CD4-positive, alpha-beta T cell (primary cell): ENCODE data around the gene NLGN1. TPM values are rescaled to one million over a fixed set of nuclear protein-coding genes. Genes with fewer than 3 reads are reported as not detected.

Source experiments
- ATAC-seq: fragments of 200-7000 bp; cut with Tn5 transposase; one replicate; pipeline ENCODE4 v1.10.0; 2022; ENCODE audit warnings: mild to moderate bottlenecking; ENCODE audit not compliant: poor library complexity
- CTCF ChIA-PET: fragments of 350-600 bp; sonication (Branson Sonifier 250); formaldehyde crosslinking; loops from one replicate; lab custom pipeline; 2021; ENCODE audit warnings: antibody characterized with exemption, inconsistent platforms; lab: Charles Lee
- POLR2A ChIA-PET: fragments of 350-600 bp; sonication (Branson Sonifier 250); formaldehyde crosslinking; loops from one replicate; lab custom pipeline; 2021; ENCODE audit warnings: antibody characterized with exemption, inconsistent platforms; lab: Charles Lee
- DNase-seq, 14 experiments: peaks; one replicate each; pipeline ENCODE4 v3.0.0-alpha.2; 2013 to 2020; ENCODE audit warnings: mixed read lengths in 2 of 14
- H3K27ac ChIP-seq, 2 donors: one replicate each; pipeline versions ENCODE4 v1.5.1 to v1.7.0; 2013; ENCODE audit warnings: low read length in 2 of 2, low read depth in 1 of 2, mild to moderate bottlenecking in 1 of 2
- H3K27me3 ChIP-seq, 2 experiments: 1 replicate in 1 of 2; 2 replicates in 1 of 2; pipeline versions ENCODE4 v1.6.1 to v1.7.0; 2013; ENCODE audit warnings: low read length in 2 of 2, control low read depth in 1 of 2, mild to moderate bottlenecking in 1 of 2, moderate library complexity in 1 of 2; ENCODE audit not compliant: insufficient read depth in 2 of 2, control insufficient read depth in 1 of 2
- H3K36me3 ChIP-seq: one replicate; pipeline ENCODE4 v1.6.1; 2013; ENCODE audit warnings: low read length, control low read depth; ENCODE audit not compliant: insufficient read depth
- H3K4me1 ChIP-seq: one replicate; pipeline ENCODE4 v1.6.1; 2013; ENCODE audit warnings: low read length, control low read depth; ENCODE audit not compliant: insufficient read depth
- H3K4me3 ChIP-seq: one replicate; pipeline ENCODE4 v1.5.1; 2013; ENCODE audit warnings: mild to moderate bottlenecking, low read length, moderate library complexity
- H3K9me3 ChIP-seq, 2 experiments: 1 replicate in 1 of 2; 2 replicates in 1 of 2; pipeline versions ENCODE4 v1.6.1 to v1.7.0; 2013; ENCODE audit warnings: low read length in 2 of 2, mild to moderate bottlenecking in 2 of 2, control low read depth in 1 of 2, moderate library complexity in 1 of 2; ENCODE audit not compliant: control insufficient read depth in 1 of 2, insufficient read depth in 1 of 2
- H3K27ac Mint-ChIP-seq: one replicate; pipeline ENCODE4 v1.8.0; 2020; ENCODE audit warnings: mixed read lengths
- H3K27me3 Mint-ChIP-seq: one replicate; pipeline ENCODE4 v1.8.0; 2021; ENCODE audit warnings: mixed read lengths
- H3K36me3 Mint-ChIP-seq: one replicate; pipeline ENCODE4 v1.8.0; 2021; ENCODE audit warnings: low read depth, mixed read lengths
- H3K4me1 Mint-ChIP-seq: one replicate; pipeline ENCODE4 v1.8.0; 2021; ENCODE audit warnings: low read depth, mixed read lengths
- H3K4me3 Mint-ChIP-seq: one replicate; pipeline ENCODE4 v1.8.0; 2020; ENCODE audit warnings: mild to moderate bottlenecking, mixed read lengths
- H3K9me3 Mint-ChIP-seq: one replicate; pipeline ENCODE4 v1.8.0; 2020; ENCODE audit warnings: mixed read lengths
- intact Hi-C, 2 experiments: fragments of 100-400 bp; cut with DNase I in 1 of 2; cut with micrococcal nuclease in 1 of 2; formaldehyde crosslinking; loops; one replicate each; pipeline versions ENCODE4 v1.15.1 to v1.9.0; 2023 to 2025; cut with DNase I, micrococcal nuclease
- total RNA-seq, 174 experiments: library from RNA in 2 of 174; stranded (reverse) in 2 of 174; gene quantifications; one replicate each; pipeline ENCODE4 v1.2.3 and lab custom pipeline; 2021 to 2026
- TF ChIP-seq, protein P1 (sequence below): fragments of 200-600 bp; IDR thresholded peaks from one replicate; pipeline ENCODE4 v1.8.0; 2022; ENCODE audit warnings: antibody characterized with exemption, mild to moderate bottlenecking

The NLGN1 gene
- total RNA-seq, 2 experiments from 2014 or later, result not detected

DNA sequence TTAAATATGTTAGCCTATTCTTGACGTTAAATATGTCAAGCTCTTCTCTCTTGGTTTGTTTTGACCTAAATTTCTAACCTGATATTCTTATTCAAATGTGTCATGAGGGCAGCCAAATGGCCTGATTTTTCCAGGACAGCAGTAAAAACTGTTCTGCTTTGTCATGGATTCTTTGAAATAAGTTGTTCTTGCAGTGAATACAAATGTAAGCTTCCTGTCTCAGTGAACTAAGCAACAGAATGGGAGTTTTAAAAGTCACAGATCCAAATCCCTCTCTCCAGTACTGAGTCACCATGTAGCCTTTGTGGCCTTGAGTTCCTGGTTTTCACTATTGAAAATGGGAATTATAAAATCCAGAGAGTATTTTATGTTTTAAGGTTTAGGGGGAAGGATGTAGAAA is 301.8 kb downstream of the NLGN1 start:
- no peaks in the 10 kb centered on the region for H3K9me3 Mint-ChIP-seq
- no peaks in the 10 kb centered on the region for H3K36me3 Mint-ChIP-seq
- no peaks in the 10 kb centered on the region for H3K36me3 ChIP-seq
- peaks cover 0 to 5% of the 10 kb centered on the region in 2 experiments for H3K9me3 ChIP-seq
- H3K4me1 Mint-ChIP-seq, result no peaks in the 10 kb centered on the region
- no peaks in the 10 kb centered on the region for H3K4me1 ChIP-seq
- no peak for DNase-seq
- no peak overlapping the region for H3K27ac ChIP-seq
- TF ChIP-seq, protein P1, sequence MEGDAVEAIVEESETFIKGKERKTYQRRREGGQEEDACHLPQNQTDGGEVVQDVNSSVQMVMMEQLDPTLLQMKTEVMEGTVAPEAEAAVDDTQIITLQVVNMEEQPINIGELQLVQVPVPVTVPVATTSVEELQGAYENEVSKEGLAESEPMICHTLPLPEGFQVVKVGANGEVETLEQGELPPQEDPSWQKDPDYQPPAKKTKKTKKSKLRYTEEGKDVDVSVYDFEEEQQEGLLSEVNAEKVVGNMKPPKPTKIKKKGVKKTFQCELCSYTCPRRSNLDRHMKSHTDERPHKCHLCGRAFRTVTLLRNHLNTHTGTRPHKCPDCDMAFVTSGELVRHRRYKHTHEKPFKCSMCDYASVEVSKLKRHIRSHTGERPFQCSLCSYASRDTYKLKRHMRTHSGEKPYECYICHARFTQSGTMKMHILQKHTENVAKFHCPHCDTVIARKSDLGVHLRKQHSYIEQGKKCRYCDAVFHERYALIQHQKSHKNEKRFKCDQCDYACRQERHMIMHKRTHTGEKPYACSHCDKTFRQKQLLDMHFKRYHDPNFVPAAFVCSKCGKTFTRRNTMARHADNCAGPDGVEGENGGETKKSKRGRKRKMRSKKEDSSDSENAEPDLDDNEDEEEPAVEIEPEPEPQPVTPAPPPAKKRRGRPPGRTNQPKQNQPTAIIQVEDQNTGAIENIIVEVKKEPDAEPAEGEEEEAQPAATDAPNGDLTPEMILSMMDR, result no peak
- H3K4me3 ChIP-seq, result no peak overlapping the region
- no peak overlapping the region for H3K4me3 Mint-ChIP-seq
- CTCF ChIA-PET, result interaction anchor here (1.3 kb wide), 1 partner anchor 17 kb away, joined by 3 read pairs; no protein-coding TSS in a partner anchor
- no peaks in the 10 kb centered on the region for H3K27me3 ChIP-seq
- ATAC-seq, result no peak
- intact Hi-C loops, result loop anchor here in 1 of 2 experiments (10.0 kb wide), 1 partner anchor 65 kb away; no protein-coding TSS in a partner anchor
- no peak overlapping the region for H3K27ac Mint-ChIP-seq
- no peaks in the 10 kb centered on the region for H3K27me3 Mint-ChIP-seq
- POLR2A ChIA-PET, result no interaction called here

DNA sequence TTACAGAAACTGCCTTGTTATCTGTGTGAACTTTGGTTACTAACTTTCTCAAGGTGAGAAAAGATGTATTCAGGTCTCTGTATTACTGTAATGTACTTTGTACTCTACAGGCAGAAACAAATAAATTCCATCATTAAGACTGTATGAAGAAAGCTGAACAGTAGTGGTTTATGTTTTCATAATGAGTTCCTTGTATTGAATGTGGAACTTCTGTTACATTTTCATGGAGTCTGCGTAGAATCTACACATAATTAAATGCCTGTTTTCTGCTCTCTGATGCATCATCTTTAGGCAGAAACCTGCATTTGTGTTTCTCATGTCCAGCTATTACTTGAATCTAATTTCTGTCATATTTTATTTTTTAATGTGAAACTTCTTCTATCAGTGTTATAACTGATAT is 302.8 kb downstream of the NLGN1 start:
- Mint-ChIP-seq H3K27ac (no peak overlapping the region), H3K9me3 (no peaks in the 10 kb centered on the region), H3K4me1 (no peaks in the 10 kb centered on the region), H3K27me3 (no peaks in the 10 kb centered on the region), H3K36me3 (no peaks in the 10 kb centered on the region), H3K4me3 (no peak overlapping the region)
- intact Hi-C loops, result no loop called here
- DNase-seq (no peak), ATAC-seq (no peak)
- no peaks in the 10 kb centered on the region for H3K4me1 ChIP-seq
- no peaks in the 10 kb centered on the region for H3K36me3 ChIP-seq
- ChIA-PET POLR2A (no interaction called here), CTCF (interaction anchor here (1.3 kb wide), 1 partner anchor 16 kb away, joined by 3 read pairs; no protein-coding TSS in a partner anchor)
- TF ChIP-seq, protein P1, result no peak
- no peak overlapping the region for H3K4me3 ChIP-seq
- H3K27me3 ChIP-seq, result no peaks in the 10 kb centered on the region
- H3K27ac ChIP-seq, result no peak overlapping the region
- H3K9me3 ChIP-seq, result peaks cover 0 to 5% of the 10 kb centered on the region in 2 experiments

DNA sequence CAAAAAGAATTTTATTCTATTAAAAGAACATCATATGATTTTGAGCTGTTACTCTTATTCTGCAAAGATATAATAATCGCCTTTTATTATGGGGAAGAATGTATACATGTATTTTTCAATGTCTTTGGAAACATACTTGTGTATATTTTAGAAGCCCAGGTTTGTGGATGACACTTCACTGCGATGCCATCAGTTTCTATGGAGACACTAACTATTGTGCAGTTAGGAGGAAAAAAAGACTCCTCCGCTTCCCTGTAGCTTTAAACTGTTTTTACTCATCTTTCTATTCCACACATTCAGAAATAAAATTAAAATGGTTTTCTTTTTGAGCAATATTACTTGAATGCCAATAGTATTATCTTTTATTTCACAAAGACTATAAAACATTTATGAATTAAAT is 305.0 kb downstream of the NLGN1 start:
- DNase-seq (no peak), ATAC-seq (no peak)
- no peak overlapping the region for H3K4me3 ChIP-seq
- no peaks in the 10 kb centered on the region for H3K27me3 Mint-ChIP-seq
- H3K4me1 ChIP-seq, result no peaks in the 10 kb centered on the region
- CTCF ChIA-PET, result no interaction called here
- no peaks in the 10 kb centered on the region for H3K27me3 ChIP-seq
- intact Hi-C loops, result no loop called here
- H3K4me1 Mint-ChIP-seq, result no peaks in the 10 kb centered on the region
- no peak overlapping the region for H3K4me3 Mint-ChIP-seq
- H3K36me3 ChIP-seq, result no peaks in the 10 kb centered on the region
- H3K9me3 ChIP-seq, result peaks cover 0 to 2% of the 10 kb centered on the region in 2 experiments
- POLR2A ChIA-PET, result no interaction called here
- H3K9me3 Mint-ChIP-seq, result no peaks in the 10 kb centered on the region
- H3K27ac ChIP-seq, result no peak overlapping the region
- no peaks in the 10 kb centered on the region for H3K36me3 Mint-ChIP-seq
- H3K27ac Mint-ChIP-seq, result no peak overlapping the region
- TF ChIP-seq, protein P1, result no peak
